Testis (tissue), 2 donors: ENCODE measurements around the gene GPC6.

Source experiments
- POLR2A ChIP-seq: fragments of 450-650 bp; IDR thresholded peaks from one replicate; pipeline ENCODE4 v1.6.1; 2017; ENCODE audit warnings: antibody characterized with exemption, mild to moderate bottlenecking, moderate library complexity
- TF ChIP-seq, protein P1 (sequence below), 3 experiments: fragments of 450-650 bp in 2 of 3; fragments of 200-600 bp in 1 of 3; sonication (generic) in 1 of 3; IDR thresholded peaks; one replicate each; pipeline ENCODE4 v1.5.1; 2016 to 2019; ENCODE audit warnings: antibody characterized with exemption in 3 of 3, mild to moderate bottlenecking in 2 of 3, moderate library complexity in 1 of 3

GRCh38 chr13:94317063-94317491 is 1090.5 kb downstream of the GPC6 start:
- TF ChIP-seq, protein P1, sequence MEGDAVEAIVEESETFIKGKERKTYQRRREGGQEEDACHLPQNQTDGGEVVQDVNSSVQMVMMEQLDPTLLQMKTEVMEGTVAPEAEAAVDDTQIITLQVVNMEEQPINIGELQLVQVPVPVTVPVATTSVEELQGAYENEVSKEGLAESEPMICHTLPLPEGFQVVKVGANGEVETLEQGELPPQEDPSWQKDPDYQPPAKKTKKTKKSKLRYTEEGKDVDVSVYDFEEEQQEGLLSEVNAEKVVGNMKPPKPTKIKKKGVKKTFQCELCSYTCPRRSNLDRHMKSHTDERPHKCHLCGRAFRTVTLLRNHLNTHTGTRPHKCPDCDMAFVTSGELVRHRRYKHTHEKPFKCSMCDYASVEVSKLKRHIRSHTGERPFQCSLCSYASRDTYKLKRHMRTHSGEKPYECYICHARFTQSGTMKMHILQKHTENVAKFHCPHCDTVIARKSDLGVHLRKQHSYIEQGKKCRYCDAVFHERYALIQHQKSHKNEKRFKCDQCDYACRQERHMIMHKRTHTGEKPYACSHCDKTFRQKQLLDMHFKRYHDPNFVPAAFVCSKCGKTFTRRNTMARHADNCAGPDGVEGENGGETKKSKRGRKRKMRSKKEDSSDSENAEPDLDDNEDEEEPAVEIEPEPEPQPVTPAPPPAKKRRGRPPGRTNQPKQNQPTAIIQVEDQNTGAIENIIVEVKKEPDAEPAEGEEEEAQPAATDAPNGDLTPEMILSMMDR (IDR thresholded peaks at IDR 0.05), result no peak
- no peak for TF ChIP-seq POLR2A
